Measurements from ENCODE around the gene SMARCAL1. TPM values are rescaled to one million over a fixed set of nuclear protein-coding genes. Genes with fewer than 3 reads are reported as not detected.

Gene SMARCAL1
- total and polyA plus RNA-seq, 8 donors: 5.8 to 152 (median 18.3) TPM

- intact Hi-C loops (cut with DNase I; ENCODE audit: low total_unique reads): loop anchor here (5.0 kb wide), 1 partner anchor 148 kb away; no protein-coding TSS in a partner anchor
- no peaks in the 10 kb centered on the region for H3K36me3 ChIP-seq
- H3K27ac ChIP-seq: no peak overlapping the region
- no peaks in the 10 kb centered on the region for H3K9me3 ChIP-seq
- H3K4me3 ChIP-seq: no peak overlapping the region
- H3K4me1 ChIP-seq: peaks cover 0 to 9% (median 4%) of the 10 kb centered on the region in 4 donors
- 53 to 64% (median 56%) methylated on average over 3 of the region's 3 CpGs for WGBS, 5 donors
- DNase-seq: peak; percentile 80 to 94
- no peaks in the 10 kb centered on the region for H3K27me3 ChIP-seq
- peak in 1 of 3 donors; percentile 48 for TF ChIP-seq POLR2AphosphoS5 (IDR thresholded peaks at IDR 0.05)
- TF ChIP-seq CTCF (IDR thresholded peaks at IDR 0.05): peak in 5 of 7 experiments; percentile 61 to 93 (median 78)
- TF ChIP-seq EP300 (IDR thresholded peaks at IDR 0.05): no peak
Measured at GRCh38 chr2:216519154-216519762, 107.0 kb downstream of the SMARCAL1 start.

- Histone ChIP-seq H3K4me1 (peaks cover 0 to 9% (median 4%) of the 10 kb centered on the region in 4 donors), H3K27ac (no peak overlapping the region), H3K36me3 (no peaks in the 10 kb centered on the region), H3K4me3 (no peak overlapping the region), H3K9me3 (no peaks in the 10 kb centered on the region), H3K27me3 (no peaks in the 10 kb centered on the region)
- WGBS, 5 donors: 82 to 91% (median 83%) methylated on average over 4 of the region's 4 CpGs
- no peak for DNase-seq
- intact Hi-C loops (cut with DNase I; ENCODE audit: low total_unique reads): no loop called here
- TF ChIP-seq POLR2AphosphoS5 (IDR thresholded peaks at IDR 0.05) (no peak), POLR2A (IDR thresholded peaks at IDR 0.05) (no peak), CTCF (IDR thresholded peaks at IDR 0.05) (no peak), EP300 (IDR thresholded peaks at IDR 0.05) (no peak)
Measured at GRCh38 chr2:216520112-216520511, 107.8 kb downstream of the SMARCAL1 start.

GRCh38 chr2:216522892-216523502 lies 110.7 kb downstream of the SMARCAL1 start:
- TF ChIP-seq EP300 (IDR thresholded peaks at IDR 0.05) (no peak), CTCF (IDR thresholded peaks at IDR 0.05) (no peak), POLR2AphosphoS5 (IDR thresholded peaks at IDR 0.05) (no peak), POLR2A (IDR thresholded peaks at IDR 0.05) (no peak)
- 95 to 100% (median 95%) methylated on average over 1 of the region's 1 CpG for WGBS, 5 donors
- no peak overlapping the region for H3K4me3 ChIP-seq
- H3K9me3 ChIP-seq: no peaks in the 10 kb centered on the region
- DNase-seq: no peak
- H3K27me3 ChIP-seq: no peaks in the 10 kb centered on the region
- no peak overlapping the region for H3K27ac ChIP-seq
- peaks cover 0 to 17% (median 5%) of the 10 kb centered on the region in 4 donors for H3K4me1 ChIP-seq
- no peaks in the 10 kb centered on the region for H3K36me3 ChIP-seq
- intact Hi-C loops (cut with DNase I; ENCODE audit: low total_unique reads): no loop called here

- Histone ChIP-seq H3K36me3 (no peaks in the 10 kb centered on the region), H3K9me3 (no peaks in the 10 kb centered on the region), H3K4me3 (no peak overlapping the region), H3K27me3 (no peaks in the 10 kb centered on the region), H3K4me1 (peaks cover 0 to 8% (median 0%) of the 10 kb centered on the region in 4 donors), H3K27ac (no peak overlapping the region)
- TF ChIP-seq EP300 (IDR thresholded peaks at IDR 0.05) (no peak), POLR2A (IDR thresholded peaks at IDR 0.05) (no peak), CTCF (IDR thresholded peaks at IDR 0.05) (no peak), POLR2AphosphoS5 (IDR thresholded peaks at IDR 0.05) (no peak)
- DNase-seq: no peak
- intact Hi-C loops (cut with DNase I; ENCODE audit: low total_unique reads): no loop called here
- 65 to 83% (median 78%) methylated on average over 4 of the region's 4 CpGs for WGBS, 5 donors
Measured at GRCh38 chr2:216525972-216526371, 113.7 kb downstream of the SMARCAL1 start.
